ENCODE data around the gene FHIT.

DNA sequence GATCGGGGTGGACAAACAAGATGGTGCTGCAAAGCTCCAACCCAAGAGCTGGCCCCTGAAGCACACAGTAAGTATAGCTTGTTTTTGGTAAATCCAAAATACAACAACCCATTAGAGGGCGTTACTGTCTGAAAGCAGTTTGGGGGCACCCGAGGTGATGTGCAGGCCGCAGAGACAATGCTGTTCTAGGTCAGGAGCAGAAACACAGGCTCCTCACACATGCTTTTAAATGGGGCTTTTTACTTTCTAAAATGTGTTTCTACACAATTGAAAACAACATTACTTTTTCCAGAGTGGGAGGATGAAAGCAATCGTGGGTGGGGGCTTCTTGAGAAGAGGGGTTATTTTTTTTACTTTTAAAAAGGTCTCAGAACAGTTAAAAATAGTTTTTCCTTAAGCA is 1172.2 kb downstream of the FHIT start:
- no peak for TF ChIP-seq POLR2A (IDR thresholded peaks at IDR 0.05; ENCODE audit: low read length)
- no peak for TF ChIP-seq GATA1 (IDR thresholded peaks at IDR 0.05; ENCODE audit: low read depth, low read length)

Data from erythroblast (primary cell).